Muscle of leg (tissue), 11 donors: ENCODE data around the gene PPP1R13B. TPM values are rescaled to one million over a fixed set of nuclear protein-coding genes. Genes with fewer than 3 reads are reported as not detected.
A peak's percentile ranks its signal among the peaks of the same experiment; 100 is the strongest.

Experiments
- DNase-seq: peaks from one replicate; pipeline ENCODE4 v3.0.0; 2013
- H3K27ac ChIP-seq: one replicate; pipeline ENCODE4 v1.5.1; 2013; ENCODE audit warnings: mild to moderate bottlenecking, low read length, control low read depth
- H3K27me3 ChIP-seq: one replicate; pipeline ENCODE4 v1.6.1; 2013; ENCODE audit warnings: low read length; ENCODE audit not compliant: control insufficient read depth, insufficient read depth
- H3K36me3 ChIP-seq: one replicate; pipeline ENCODE4 v1.6.1; 2013; ENCODE audit warnings: low read length; ENCODE audit not compliant: control insufficient read depth, insufficient read depth
- H3K4me1 ChIP-seq: one replicate; pipeline ENCODE4 v1.6.1; 2013; ENCODE audit warnings: low read length; ENCODE audit not compliant: control insufficient read depth, insufficient read depth
- H3K4me3 ChIP-seq: one replicate; pipeline ENCODE4 v1.5.1; 2013; ENCODE audit warnings: low read length, control low read depth
- H3K9me3 ChIP-seq: replicated peaks from 2 replicates; pipeline ENCODE4 v1.6.1; 2013; ENCODE audit warnings: low read depth, low read length; ENCODE audit not compliant: control insufficient read depth
- WGBS: methylation state at CpG from one replicate; pipeline ENCODE4 v1.1.5; 2013; ENCODE audit warnings: missing lambda C conversion rate; ENCODE audit not compliant: insufficient coverage; 5-methylcytosine and 5-hydroxymethylcytosine counted together
- polyA plus RNA-seq, 8 donors: library from polyadenylated mRNA; unstranded; fragments of 120-200 nt; gene quantifications; one replicate each; pipeline versions ENCODE4 v1.2.1 to v1.2.3, GENCODE V29; 2013; ENCODE audit warnings: inconsistent platforms in 1 of 8, low replicate concordance in 1 of 8; ENCODE audit not compliant: insufficient read length in 8 of 8, insufficient read depth in 1 of 8
- total RNA-seq: library from RNA; stranded (reverse); fragments of 120-200 nt; gene quantifications from one replicate; pipeline ENCODE4 v1.2.4, GENCODE V29; 2013

Gene PPP1R13B
- total and polyA plus RNA-seq, 9 donors, result 6.2 to 13.6 (median 9.1) TPM

GRCh38 chr14:103714063-103714724 is 133.2 kb downstream of the PPP1R13B start:
- 63% methylated on average over 11 of the region's 16 CpGs for WGBS
- DNase-seq, result no peak
- Histone ChIP-seq H3K27me3 (no peaks in the 10 kb centered on the region), H3K9me3 (no peaks in the 10 kb centered on the region), H3K4me1 (peaks cover 60% of the 10 kb centered on the region), H3K4me3 (peak overlapping the region; percentile 41), H3K36me3 (peaks cover 10% of the 10 kb centered on the region), H3K27ac (no peak overlapping the region)

GRCh38 chr14:103713304-103714062 is 133.9 kb downstream of the PPP1R13B start:
- Histone ChIP-seq H3K36me3 (peaks cover 16% of the 10 kb centered on the region), H3K27me3 (no peaks in the 10 kb centered on the region), H3K4me3 (no peak overlapping the region), H3K9me3 (no peaks in the 10 kb centered on the region), H3K27ac (no peak overlapping the region), H3K4me1 (peaks cover 55% of the 10 kb centered on the region)
- DNase-seq, result no peak
- 74% methylated on average over 16 of the region's 18 CpGs for WGBS

GRCh38 chr14:103712633-103713247 is 134.6 kb downstream of the PPP1R13B start:
- no peak overlapping the region for H3K4me3 ChIP-seq
- H3K9me3 ChIP-seq, result no peaks in the 10 kb centered on the region
- peaks cover 23% of the 10 kb centered on the region for H3K36me3 ChIP-seq
- 61% methylated on average over 23 of the region's 24 CpGs for WGBS
- no peak for DNase-seq
- no peak overlapping the region for H3K27ac ChIP-seq
- no peaks in the 10 kb centered on the region for H3K27me3 ChIP-seq
- H3K4me1 ChIP-seq, result peaks cover 47% of the 10 kb centered on the region

GRCh38 chr14:103711516-103712431 is 135.6 kb downstream of the PPP1R13B start:
- Histone ChIP-seq H3K9me3 (no peaks in the 10 kb centered on the region), H3K27ac (peak overlapping the region; percentile 35), H3K36me3 (peaks cover 27% of the 10 kb centered on the region), H3K4me3 (no peak overlapping the region), H3K4me1 (peaks cover 37% of the 10 kb centered on the region), H3K27me3 (no peaks in the 10 kb centered on the region)
- 73% methylated on average over 26 of the region's 27 CpGs for WGBS
- DNase-seq, result no peak

DNA sequence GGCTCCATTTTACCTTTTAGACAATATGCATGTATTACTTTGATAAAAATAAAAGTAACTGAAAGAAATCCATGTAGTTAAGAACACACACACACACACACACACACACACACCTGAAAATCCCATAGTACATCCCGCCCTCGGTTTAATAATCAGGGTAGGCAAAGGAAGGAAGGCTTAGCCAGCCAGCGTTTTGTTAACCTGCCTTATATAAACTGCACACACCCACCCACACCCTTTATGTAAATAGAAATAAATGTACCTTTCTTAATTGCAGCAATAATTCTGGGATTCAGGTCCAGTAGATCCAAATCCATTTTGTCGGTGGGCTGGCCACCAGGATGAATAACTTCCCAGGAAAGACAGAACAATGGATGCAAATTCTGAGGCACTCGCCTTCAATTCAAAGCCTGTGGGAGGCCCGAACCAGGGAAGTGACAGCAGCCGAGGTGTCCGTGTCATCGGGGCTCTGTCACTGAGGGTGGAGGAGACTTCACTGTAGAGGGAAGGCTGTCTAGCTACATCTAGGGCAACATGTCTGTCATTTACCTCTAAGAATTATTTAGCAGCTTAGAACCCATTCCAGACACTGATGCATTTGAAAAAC is 136.5 kb downstream of the PPP1R13B start:
- Histone ChIP-seq H3K27ac (no peak overlapping the region), H3K4me3 (no peak overlapping the region), H3K4me1 (peaks cover 33% of the 10 kb centered on the region), H3K36me3 (peaks cover 36% of the 10 kb centered on the region), H3K27me3 (no peaks in the 10 kb centered on the region), H3K9me3 (no peaks in the 10 kb centered on the region)
- WGBS, result 88% methylated on average over 3 of the region's 9 CpGs
- DNase-seq, result no peak

GRCh38 chr14:103709814-103710213 is 137.6 kb downstream of the PPP1R13B start:
- no peak overlapping the region for H3K4me3 ChIP-seq
- 90% methylated on average over 7 of the region's 15 CpGs for WGBS
- DNase-seq, result no peak
- H3K4me1 ChIP-seq, result peaks cover 33% of the 10 kb centered on the region
- H3K27me3 ChIP-seq, result no peaks in the 10 kb centered on the region
- H3K9me3 ChIP-seq, result no peaks in the 10 kb centered on the region
- no peak overlapping the region for H3K27ac ChIP-seq
- peaks cover 46% of the 10 kb centered on the region for H3K36me3 ChIP-seq

GRCh38 chr14:103708750-103709187 is 138.6 kb downstream of the PPP1R13B start:
- Histone ChIP-seq H3K27ac (no peak overlapping the region), H3K9me3 (no peaks in the 10 kb centered on the region), H3K4me1 (peaks cover 27% of the 10 kb centered on the region), H3K36me3 (peaks cover 56% of the 10 kb centered on the region), H3K4me3 (no peak overlapping the region), H3K27me3 (no peaks in the 10 kb centered on the region)
- no peak for DNase-seq
- WGBS, result 86% methylated on average over 17 of the region's 18 CpGs

DNA sequence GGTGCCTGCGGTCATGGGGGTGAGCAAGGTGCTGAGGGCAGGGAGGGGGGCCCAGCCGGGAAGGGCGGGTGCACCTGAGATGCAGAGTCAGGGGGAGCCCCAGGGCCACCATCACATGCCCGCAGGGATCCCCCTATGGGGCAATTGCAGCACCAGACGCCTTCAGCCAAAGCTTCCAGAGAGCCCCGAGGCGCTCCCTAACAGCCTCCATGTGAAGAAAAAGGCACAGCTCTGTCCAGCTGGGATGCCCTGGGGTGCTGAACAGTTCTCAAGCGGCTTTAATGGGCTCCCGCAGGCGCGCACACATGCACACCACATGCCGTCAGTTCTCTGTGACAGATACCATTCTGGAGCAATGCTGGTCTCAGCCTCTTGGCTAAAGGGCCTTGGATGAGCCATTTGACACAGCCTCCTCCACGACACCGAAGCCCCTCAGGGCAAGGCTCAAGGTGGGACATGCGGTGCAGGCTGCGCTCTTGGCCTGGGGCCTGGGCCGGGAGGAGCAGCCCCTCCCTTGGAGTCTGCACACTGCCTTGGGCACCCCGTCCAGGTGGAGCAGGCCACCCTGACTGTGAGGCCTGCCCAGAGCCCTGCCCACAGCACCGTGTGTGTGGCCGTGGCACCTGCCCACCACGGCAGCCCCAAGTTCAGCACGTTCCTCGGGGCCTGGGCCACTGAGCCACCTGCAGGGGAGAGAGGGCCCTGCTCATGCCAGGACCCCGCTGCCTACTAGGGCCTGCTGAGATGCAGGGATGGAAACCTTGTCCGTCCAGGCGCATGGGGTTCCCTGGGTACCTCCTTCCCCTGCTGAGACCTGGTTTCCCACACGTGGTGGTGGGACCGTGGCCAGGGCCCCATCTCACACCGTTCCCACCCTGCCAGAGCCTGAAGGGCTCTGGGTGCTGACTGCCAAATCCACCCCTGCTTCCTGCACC is 139.8 kb downstream of the PPP1R13B start:
- Histone ChIP-seq H3K9me3 (no peaks in the 10 kb centered on the region), H3K4me1 (peaks cover 25% of the 10 kb centered on the region), H3K27me3 (no peaks in the 10 kb centered on the region), H3K27ac (no peak overlapping the region), H3K36me3 (peaks cover 67% of the 10 kb centered on the region), H3K4me3 (no peak overlapping the region)
- DNase-seq, result no peak
- 75% methylated on average over 29 of the region's 29 CpGs for whole genome bisulfite sequencing
